Activated naive CD8-positive, alpha-beta T cell (primary cell): ENCODE data around the gene KIFC1.
"Not testable (repeated sequence)": the region's sequence is repeated elsewhere in the genome, so short reads cannot be mapped to it uniquely, and the experiment has no call there.

Experiments
- H3K27ac Mint-ChIP-seq: one replicate; pipeline ENCODE4 v1.8.0; 2021; ENCODE audit warnings: mixed read lengths
- H3K27me3 Mint-ChIP-seq: one replicate; pipeline ENCODE4 v1.8.0; 2021; ENCODE audit warnings: mixed read lengths
- H3K36me3 Mint-ChIP-seq: one replicate; pipeline ENCODE4 v1.8.0; 2021; ENCODE audit warnings: mixed read lengths
- H3K4me1 Mint-ChIP-seq: one replicate; pipeline ENCODE4 v1.8.0; 2021; ENCODE audit warnings: low read depth, mixed read lengths
- H3K4me3 Mint-ChIP-seq: one replicate; pipeline ENCODE4 v1.8.0; 2021; ENCODE audit warnings: mild to moderate bottlenecking, mixed read lengths
- H3K9me3 Mint-ChIP-seq: one replicate; pipeline ENCODE4 v1.8.0; 2021; ENCODE audit warnings: low read depth, mixed read lengths

The KIFC1 gene

GRCh38 chr6:33367009-33367714 lies 24.5 kb upstream of the KIFC1 start:
- no peaks in the 10 kb centered on the region for H3K27me3 Mint-ChIP-seq
- no peaks in the 10 kb centered on the region for H3K36me3 Mint-ChIP-seq
- H3K9me3 Mint-ChIP-seq: no peaks in the 10 kb centered on the region
- no peak overlapping the region for H3K4me3 Mint-ChIP-seq
- H3K27ac Mint-ChIP-seq: no peak overlapping the region
- H3K4me1 Mint-ChIP-seq: no peaks in the 10 kb centered on the region

GRCh38 chr6:33367715-33368025 lies 24.0 kb upstream of the KIFC1 start:
- not testable (repeated sequence) for H3K4me1 Mint-ChIP-seq, H3K9me3 Mint-ChIP-seq, H3K27me3 Mint-ChIP-seq, H3K4me3 Mint-ChIP-seq, H3K27ac Mint-ChIP-seq, H3K36me3 Mint-ChIP-seq

- H3K4me1 Mint-ChIP-seq, H3K27ac Mint-ChIP-seq, H3K27me3 Mint-ChIP-seq, H3K36me3 Mint-ChIP-seq, H3K9me3 Mint-ChIP-seq, H3K4me3 Mint-ChIP-seq: not testable (repeated sequence)
These were observed 19.7 kb upstream of the KIFC1 start for GRCh38 chr6:33371901-33372300.

- no peak overlapping the region for H3K27ac Mint-ChIP-seq
- H3K9me3 Mint-ChIP-seq: no peaks in the 10 kb centered on the region
- H3K36me3 Mint-ChIP-seq: no peaks in the 10 kb centered on the region
- no peak overlapping the region for H3K4me3 Mint-ChIP-seq
- H3K4me1 Mint-ChIP-seq: peaks cover 8% of the 10 kb centered on the region
- no peaks in the 10 kb centered on the region for H3K27me3 Mint-ChIP-seq
These were observed 19.0 kb upstream of the KIFC1 start for GRCh38 chr6:33372526-33373123.

- no peak overlapping the region for H3K27ac Mint-ChIP-seq
- no peaks in the 10 kb centered on the region for H3K36me3 Mint-ChIP-seq
- H3K9me3 Mint-ChIP-seq: no peaks in the 10 kb centered on the region
- no peak overlapping the region for H3K4me3 Mint-ChIP-seq
- H3K27me3 Mint-ChIP-seq: no peaks in the 10 kb centered on the region
- H3K4me1 Mint-ChIP-seq: peaks cover 8% of the 10 kb centered on the region
These were observed 17.4 kb upstream of the KIFC1 start for GRCh38 chr6:33373960-33374910.

- Mint-ChIP-seq H3K27ac (no peak overlapping the region), H3K9me3 (no peaks in the 10 kb centered on the region), H3K4me1 (peaks cover 8% of the 10 kb centered on the region), H3K36me3 (no peaks in the 10 kb centered on the region), H3K27me3 (no peaks in the 10 kb centered on the region), H3K4me3 (no peak overlapping the region)
These were observed 16.4 kb upstream of the KIFC1 start for GRCh38 chr6:33375143-33375671.

GRCh38 chr6:33377171-33377570 lies 14.5 kb upstream of the KIFC1 start:
- Mint-ChIP-seq H3K4me1 (peaks cover 8% of the 10 kb centered on the region), H3K27ac (no peak overlapping the region), H3K27me3 (no peaks in the 10 kb centered on the region), H3K4me3 (no peak overlapping the region), H3K9me3 (no peaks in the 10 kb centered on the region), H3K36me3 (no peaks in the 10 kb centered on the region)

GRCh38 chr6:33379184-33379583 lies 12.4 kb upstream of the KIFC1 start:
- not testable (repeated sequence) for H3K4me1 Mint-ChIP-seq, H3K9me3 Mint-ChIP-seq, H3K27ac Mint-ChIP-seq

GRCh38 chr6:33380272-33380981 lies 11.2 kb upstream of the KIFC1 start:
- H3K4me1 Mint-ChIP-seq: no peaks in the 10 kb centered on the region
- no peaks in the 10 kb centered on the region for H3K9me3 Mint-ChIP-seq
- no peaks in the 10 kb centered on the region for H3K27me3 Mint-ChIP-seq
- H3K4me3 Mint-ChIP-seq: no peak overlapping the region
- no peak overlapping the region for H3K27ac Mint-ChIP-seq
- H3K36me3 Mint-ChIP-seq: no peaks in the 10 kb centered on the region

More at GRCh38 chr6:33379184-33379583, 12.4 kb upstream of the KIFC1 start:
- H3K36me3 Mint-ChIP-seq, H3K4me3 Mint-ChIP-seq, H3K27me3 Mint-ChIP-seq: not testable (repeated sequence)

GRCh38 chr6:33383427-33384185 lies 8.0 kb upstream of the KIFC1 start:
- Mint-ChIP-seq H3K4me3 (no peak overlapping the region), H3K27me3 (no peaks in the 10 kb centered on the region), H3K4me1 (no peaks in the 10 kb centered on the region), H3K9me3 (no peaks in the 10 kb centered on the region), H3K27ac (no peak overlapping the region), H3K36me3 (no peaks in the 10 kb centered on the region)

- H3K27ac Mint-ChIP-seq: no peak overlapping the region
- no peak overlapping the region for H3K4me3 Mint-ChIP-seq
- no peaks in the 10 kb centered on the region for H3K9me3 Mint-ChIP-seq
- no peaks in the 10 kb centered on the region for H3K27me3 Mint-ChIP-seq
- H3K36me3 Mint-ChIP-seq: no peaks in the 10 kb centered on the region
- no peaks in the 10 kb centered on the region for H3K4me1 Mint-ChIP-seq
These were observed 7.0 kb upstream of the KIFC1 start for GRCh38 chr6:33384581-33385020.

GRCh38 chr6:33390173-33390572 lies 1.4 kb upstream of the KIFC1 start:
- Mint-ChIP-seq H3K9me3 (no peaks in the 10 kb centered on the region), H3K4me1 (peaks cover 16% of the 10 kb centered on the region), H3K36me3 (no peaks in the 10 kb centered on the region), H3K27me3 (no peaks in the 10 kb centered on the region), H3K4me3 (no peak overlapping the region), H3K27ac (peak overlapping the region; percentile 95)

GRCh38 chr6:33390767-33391277 lies 801 bp upstream of the KIFC1 start:
- peak overlapping the region; percentile 85 for H3K4me3 Mint-ChIP-seq
- H3K4me1 Mint-ChIP-seq: peaks cover 16% of the 10 kb centered on the region
- peak overlapping the region; percentile 95 for H3K27ac Mint-ChIP-seq
- H3K27me3 Mint-ChIP-seq: no peaks in the 10 kb centered on the region
- no peaks in the 10 kb centered on the region for H3K9me3 Mint-ChIP-seq
- H3K36me3 Mint-ChIP-seq: no peaks in the 10 kb centered on the region
